K562 (cell line): ENCODE measurements around the gene SP100.

Source experiments
- BMI1 ChIP-seq: fragments of 150-350 bp; IDR thresholded peaks from 2 replicates; pipeline ENCODE4 v1.6.1; 2014; ENCODE audit warnings: low read length
- CCAR2 ChIP-seq: fragments of 200-400 bp; formaldehyde crosslinking; IDR thresholded peaks from 2 replicates; pipeline ENCODE4 v1.6.1; 2017; ENCODE audit warnings: mild to moderate bottlenecking, low read depth, low read length
- CTCF ChIP-seq, 3 experiments: IDR thresholded peaks in 2 of 3; conservative IDR thresholded peaks in 1 of 3; 2 replicates each; pipeline ENCODE4 v1.5.1; 2011 to 2012; ENCODE audit warnings: low read length in 3 of 3, mild to moderate bottlenecking in 3 of 3, control low read depth in 2 of 3, improper control_type of control experiment in 1 of 3, inconsistent platforms in 1 of 3, low read depth in 1 of 3, mixed read lengths in 1 of 3, moderate library complexity in 1 of 3; ENCODE audit not compliant: insufficient read depth in 2 of 3
- EGR1 ChIP-seq: fragments of 450-650 bp; conservative IDR thresholded peaks from 2 replicates; pipeline ENCODE4 v1.6.1; 2017; ENCODE audit warnings: mild to moderate bottlenecking
- MAFF ChIP-seq: IDR thresholded peaks from 2 replicates; pipeline ENCODE4 v1.6.1; 2012; ENCODE audit warnings: low read length, improper control_type of control experiment
- RREB1 ChIP-seq: fragments of 250-450 bp; sonication (Bioruptor Pico); IDR thresholded peaks from 2 replicates; pipeline ENCODE4 v1.4.0; 2020
- SMAD1 ChIP-seq: fragments of 150-350 bp; IDR thresholded peaks from 2 replicates; pipeline ENCODE4 v1.6.1; 2014; ENCODE audit warnings: low read length, low read depth; ENCODE audit not compliant: partially characterized antibody
- ZNF197 ChIP-seq: fragments of 200-800 bp; sonication (Bioruptor generic); IDR thresholded peaks from 2 replicates; pipeline ENCODE4 v1.6.1; 2016; ENCODE audit warnings: low read depth, missing genetic modification characterization, missing compliant biosample characterization
- ZNF76 ChIP-seq: fragments of 250-450 bp; sonication (Bioruptor Pico); IDR thresholded peaks from 2 replicates; pipeline ENCODE4 v1.4.0; 2020; ENCODE audit warnings: mild to moderate bottlenecking, moderate library complexity, borderline replicate concordance

- no peak for TF ChIP-seq BMI1
- TF ChIP-seq CTCF (IDR thresholded peaks at IDR 0.05 in 2 of 3, conservative IDR thresholded peaks at IDR 0.05 in 1 of 3; ENCODE audit: insufficient read depth in 2 of 3, low read depth in 1 of 3, low read length in 3 of 3): no peak
- no peak for TF ChIP-seq RREB1 (CRISPR knock-in tag)
- TF ChIP-seq SMAD1: no peak
- TF ChIP-seq CCAR2: no peak
- TF ChIP-seq ZNF76: no peak
- no peak for TF ChIP-seq ZNF197 (CRISPR knock-in tag)
- TF ChIP-seq EGR1: no peak
- no peak for TF ChIP-seq MAFF
These were observed 3.2 kb downstream of the SP100 start for GRCh38 chr2:230419181-230419580.
